Glutamatergic neuron (in vitro differentiated cells): Measurements from ENCODE around the gene CCT7. TPM values are rescaled to one million over a fixed set of nuclear protein-coding genes. Genes with fewer than 3 reads are reported as not detected.

Experiments
- DNase-seq: peaks from one replicate; pipeline ENCODE4 v3.0.0; 2022
- H3K27ac Mint-ChIP-seq: one replicate; pipeline ENCODE4 v1.8.0; 2020; ENCODE audit warnings: mild to moderate bottlenecking, mixed read lengths, inconsistent platforms; ENCODE audit not compliant: unreplicated experiment
- H3K27me3 Mint-ChIP-seq: one replicate; pipeline ENCODE4 v1.8.0; 2020; ENCODE audit warnings: mild to moderate bottlenecking, moderate library complexity, mixed read lengths, inconsistent platforms; ENCODE audit not compliant: unreplicated experiment
- H3K36me3 Mint-ChIP-seq: one replicate; pipeline ENCODE4 v1.8.0; 2020; ENCODE audit warnings: mild to moderate bottlenecking, mixed read lengths, inconsistent platforms; ENCODE audit not compliant: unreplicated experiment
- H3K4me1 Mint-ChIP-seq: one replicate; pipeline ENCODE4 v1.8.0; 2020; ENCODE audit warnings: mild to moderate bottlenecking, low read depth, mixed read lengths, inconsistent platforms; ENCODE audit not compliant: unreplicated experiment
- H3K4me3 Mint-ChIP-seq: one replicate; pipeline ENCODE4 v1.8.0; 2020; ENCODE audit warnings: mild to moderate bottlenecking, mixed read lengths, inconsistent platforms; ENCODE audit not compliant: unreplicated experiment
- H3K9me3 Mint-ChIP-seq: one replicate; pipeline ENCODE4 v1.8.0; 2020; ENCODE audit warnings: mild to moderate bottlenecking, moderate library complexity, mixed read lengths, inconsistent platforms; ENCODE audit not compliant: unreplicated experiment
- CTCF ChIP-seq: fragments of 200-600 bp; sonication (generic); IDR thresholded peaks from one replicate; pipeline ENCODE4 v1.5.0; 2021; ENCODE audit not compliant: partially characterized antibody, unreplicated experiment
- total RNA-seq: library from RNA; stranded (reverse); fragmentation: NEBNext Ultra II Directional; extraction: Animal tissue kit (Norgen Biotek cat#: 25700); gene quantifications from one replicate; pipeline ENCODE4 v1.2.1, GENCODE V29; 2021; ENCODE audit not compliant: unreplicated experiment

CCT7 gene
- total RNA-seq, 1 donor from 2014 or later, result 269 TPM

GRCh38 chr2:73254343-73255006, 20.4 kb downstream of the CCT7 start:
- H3K27me3 Mint-ChIP-seq, result peaks cover under 1% of the 10 kb centered on the region
- no peak overlapping the region for H3K27ac Mint-ChIP-seq
- no peak for DNase-seq

GRCh38 chr2:73255007-73255644, 21.0 kb downstream of the CCT7 start:
- Mint-ChIP-seq H3K4me1 (peaks cover 3% of the 10 kb centered on the region), H3K4me3 (no peak overlapping the region), H3K36me3 (no peaks in the 10 kb centered on the region), H3K27ac (no peak overlapping the region), H3K9me3 (peaks cover 3% of the 10 kb centered on the region), H3K27me3 (peaks cover 3% of the 10 kb centered on the region)
- no peak for TF ChIP-seq CTCF
- no peak for DNase-seq

More at GRCh38 chr2:73254343-73255006, 20.4 kb downstream of the CCT7 start:
- TF ChIP-seq CTCF, result no peak
- no peaks in the 10 kb centered on the region for H3K36me3 Mint-ChIP-seq
- H3K9me3 Mint-ChIP-seq, result peaks cover 3% of the 10 kb centered on the region
- H3K4me3 Mint-ChIP-seq, result no peak overlapping the region
- H3K4me1 Mint-ChIP-seq, result peaks cover 3% of the 10 kb centered on the region

GRCh38 chr2:73255907-73256617, 22.0 kb downstream of the CCT7 start:
- TF ChIP-seq CTCF, result no peak

GRCh38 chr2:73256618-73256922, 22.5 kb downstream of the CCT7 start:
- no peak overlapping the region for H3K27ac Mint-ChIP-seq
- no peaks in the 10 kb centered on the region for H3K36me3 Mint-ChIP-seq
- TF ChIP-seq CTCF, result no peak
- no peak overlapping the region for H3K4me3 Mint-ChIP-seq
- peaks cover 3% of the 10 kb centered on the region for H3K4me1 Mint-ChIP-seq
- peaks cover 4% of the 10 kb centered on the region for H3K27me3 Mint-ChIP-seq
- no peak for DNase-seq
- peaks cover 3% of the 10 kb centered on the region for H3K9me3 Mint-ChIP-seq

More at GRCh38 chr2:73255907-73256617, 22.0 kb downstream of the CCT7 start:
- H3K4me1 Mint-ChIP-seq, result peaks cover 3% of the 10 kb centered on the region
- no peak overlapping the region for H3K4me3 Mint-ChIP-seq
- no peak for DNase-seq
- no peaks in the 10 kb centered on the region for H3K36me3 Mint-ChIP-seq
- no peak overlapping the region for H3K27ac Mint-ChIP-seq
- H3K27me3 Mint-ChIP-seq, result peaks cover 3% of the 10 kb centered on the region
- peaks cover 3% of the 10 kb centered on the region for H3K9me3 Mint-ChIP-seq

GRCh38 chr2:73257021-73257420, 22.9 kb downstream of the CCT7 start:
- no peaks in the 10 kb centered on the region for H3K36me3 Mint-ChIP-seq
- peaks cover 3% of the 10 kb centered on the region for H3K9me3 Mint-ChIP-seq
- peaks cover 3% of the 10 kb centered on the region for H3K4me1 Mint-ChIP-seq
- no peak for DNase-seq
- H3K27ac Mint-ChIP-seq, result no peak overlapping the region
- H3K4me3 Mint-ChIP-seq, result no peak overlapping the region
- H3K27me3 Mint-ChIP-seq, result peaks cover 6% of the 10 kb centered on the region
- TF ChIP-seq CTCF, result no peak
